Measurements from ENCODE around the gene EYS.

The EYS gene

DNA sequence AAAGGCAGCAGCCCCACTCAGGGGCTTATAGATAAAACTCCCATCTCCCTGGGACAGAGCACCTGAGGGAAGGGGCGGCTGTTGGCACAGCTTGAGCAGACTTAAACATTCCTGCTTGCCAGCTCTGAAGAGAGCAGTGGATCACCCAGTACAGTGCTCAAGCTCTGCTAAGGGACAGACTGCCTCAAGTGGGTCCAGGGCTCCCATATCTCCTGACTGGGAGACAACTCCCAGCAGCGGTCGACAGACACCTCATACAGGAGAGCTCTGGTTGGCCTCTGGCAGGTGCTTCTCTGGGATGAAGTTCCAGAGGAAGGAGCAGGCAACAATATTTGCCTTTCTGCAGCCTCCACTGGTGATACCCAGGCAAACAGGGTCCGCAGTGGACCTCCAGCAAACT, 810.1 kb downstream of the EYS start:
- TF ChIP-seq, protein P1, sequence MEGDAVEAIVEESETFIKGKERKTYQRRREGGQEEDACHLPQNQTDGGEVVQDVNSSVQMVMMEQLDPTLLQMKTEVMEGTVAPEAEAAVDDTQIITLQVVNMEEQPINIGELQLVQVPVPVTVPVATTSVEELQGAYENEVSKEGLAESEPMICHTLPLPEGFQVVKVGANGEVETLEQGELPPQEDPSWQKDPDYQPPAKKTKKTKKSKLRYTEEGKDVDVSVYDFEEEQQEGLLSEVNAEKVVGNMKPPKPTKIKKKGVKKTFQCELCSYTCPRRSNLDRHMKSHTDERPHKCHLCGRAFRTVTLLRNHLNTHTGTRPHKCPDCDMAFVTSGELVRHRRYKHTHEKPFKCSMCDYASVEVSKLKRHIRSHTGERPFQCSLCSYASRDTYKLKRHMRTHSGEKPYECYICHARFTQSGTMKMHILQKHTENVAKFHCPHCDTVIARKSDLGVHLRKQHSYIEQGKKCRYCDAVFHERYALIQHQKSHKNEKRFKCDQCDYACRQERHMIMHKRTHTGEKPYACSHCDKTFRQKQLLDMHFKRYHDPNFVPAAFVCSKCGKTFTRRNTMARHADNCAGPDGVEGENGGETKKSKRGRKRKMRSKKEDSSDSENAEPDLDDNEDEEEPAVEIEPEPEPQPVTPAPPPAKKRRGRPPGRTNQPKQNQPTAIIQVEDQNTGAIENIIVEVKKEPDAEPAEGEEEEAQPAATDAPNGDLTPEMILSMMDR (IDR thresholded peaks at IDR 0.05), result no peak
- Mint-ChIP-seq H3K4me3 (no peak overlapping the region), H3K27ac (no peak overlapping the region), H3K4me1 (no peaks in the 10 kb centered on the region), H3K9me3 (no peaks in the 10 kb centered on the region), H3K36me3 (ENCODE audit: low read depth) (no peaks in the 10 kb centered on the region), H3K27me3 (ENCODE audit: low read depth, poor library complexity) (no peaks in the 10 kb centered on the region)
- no peak for DNase-seq

DNA sequence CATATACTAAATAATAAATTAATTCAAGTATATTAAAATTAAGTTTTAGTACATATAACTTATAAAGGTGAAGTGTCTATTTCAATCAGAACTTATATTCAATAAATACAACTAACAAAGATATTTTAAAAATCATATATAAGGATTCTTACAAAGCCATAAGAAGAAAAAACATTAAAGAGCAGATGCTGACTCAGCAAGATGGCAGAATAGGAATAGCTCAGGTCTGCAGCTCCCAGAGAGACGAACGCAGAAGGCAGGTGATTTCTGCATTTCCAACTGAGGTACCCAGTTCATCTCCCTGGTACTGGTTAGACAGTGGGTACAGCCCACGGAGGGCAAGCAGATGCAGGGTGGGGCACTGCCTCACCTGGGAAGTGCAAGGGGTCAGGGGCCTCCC, 811.1 kb downstream of the EYS start:
- Mint-ChIP-seq H3K9me3 (no peaks in the 10 kb centered on the region), H3K4me1 (no peaks in the 10 kb centered on the region), H3K27ac (no peak overlapping the region), H3K36me3 (ENCODE audit: low read depth) (no peaks in the 10 kb centered on the region), H3K27me3 (ENCODE audit: low read depth, poor library complexity) (peaks cover 4% of the 10 kb centered on the region), H3K4me3 (no peak overlapping the region)
- DNase-seq, result no peak
- TF ChIP-seq, protein P1 (IDR thresholded peaks at IDR 0.05), result no peak

DNA sequence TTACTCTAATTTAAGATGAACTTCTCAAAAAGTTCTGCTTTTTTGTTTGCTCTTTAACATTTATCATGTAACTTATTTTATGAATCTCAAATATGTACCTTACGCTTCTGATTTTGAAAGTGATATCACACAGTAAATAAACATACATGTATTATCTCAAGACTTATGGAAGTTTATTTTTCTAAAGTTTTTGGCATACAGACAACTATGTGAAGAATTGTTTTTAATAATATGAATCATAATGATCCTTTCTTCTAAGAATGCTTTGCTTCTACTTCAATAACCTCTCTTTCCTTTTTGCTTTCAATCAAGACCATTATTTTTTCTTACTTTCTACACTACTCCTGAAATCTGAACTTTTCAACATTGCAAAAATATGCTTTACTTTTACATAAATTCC, 816.4 kb downstream of the EYS start:
- Mint-ChIP-seq H3K4me3 (no peak overlapping the region), H3K9me3 (no peaks in the 10 kb centered on the region)
- DNase-seq, result no peak

DNA sequence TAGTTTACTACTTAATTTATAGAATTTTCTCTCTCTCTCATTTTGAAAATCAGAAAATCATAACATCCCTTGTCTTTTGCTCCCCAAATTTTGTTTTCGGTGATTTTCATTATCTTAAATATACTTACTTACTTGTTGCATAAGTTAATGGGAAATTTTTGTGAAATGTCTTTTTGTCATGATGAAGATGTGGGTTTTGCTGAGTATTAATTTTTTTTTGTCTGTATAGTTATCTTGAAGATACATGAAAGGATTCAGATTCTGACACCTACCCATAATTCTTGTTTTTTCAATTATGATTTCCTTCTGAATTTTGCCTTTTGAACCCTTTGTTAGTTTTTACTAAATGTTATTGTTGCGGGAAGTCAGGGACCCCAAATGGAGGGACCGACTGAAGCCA, 817.9 kb downstream of the EYS start:
- peaks cover 7% of the 10 kb centered on the region for H3K27me3 Mint-ChIP-seq (ENCODE audit: low read depth, poor library complexity)
- no peak overlapping the region for H3K4me3 Mint-ChIP-seq
- DNase-seq, result no peak
- H3K27ac Mint-ChIP-seq, result no peak overlapping the region
- H3K4me1 Mint-ChIP-seq, result no peaks in the 10 kb centered on the region
- no peaks in the 10 kb centered on the region for H3K9me3 Mint-ChIP-seq
- no peaks in the 10 kb centered on the region for H3K36me3 Mint-ChIP-seq (ENCODE audit: low read depth)
- TF ChIP-seq, protein P1 (IDR thresholded peaks at IDR 0.05), result no peak

More for the DNA sequence above, 816.4 kb downstream of the EYS start:
- peaks cover 7% of the 10 kb centered on the region for H3K27me3 Mint-ChIP-seq (ENCODE audit: low read depth, poor library complexity)
- TF ChIP-seq, protein P1 (IDR thresholded peaks at IDR 0.05), result no peak
- H3K36me3 Mint-ChIP-seq (ENCODE audit: low read depth), result no peaks in the 10 kb centered on the region
- no peaks in the 10 kb centered on the region for H3K4me1 Mint-ChIP-seq
- H3K27ac Mint-ChIP-seq, result no peak overlapping the region

DNA sequence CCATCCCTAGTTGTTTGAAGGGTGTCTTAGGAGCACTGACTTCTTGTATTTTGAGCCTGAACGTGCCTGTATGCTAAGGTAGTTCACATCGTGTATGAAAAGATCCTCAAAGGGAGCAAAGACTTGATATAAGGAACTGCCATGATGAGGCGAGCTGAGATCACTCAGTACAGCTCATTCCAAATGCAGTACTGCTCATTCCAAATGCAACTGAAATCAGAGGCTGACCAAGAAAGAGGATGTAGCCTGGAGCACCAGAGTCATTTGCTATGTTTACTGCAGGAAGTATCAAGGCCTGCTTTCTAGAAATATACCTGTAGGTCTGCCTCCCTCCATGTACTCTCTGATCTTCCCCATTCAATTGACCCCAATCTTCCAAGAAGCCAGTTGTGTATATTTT, 832.2 kb downstream of the EYS start:
- peaks cover 2% of the 10 kb centered on the region for H3K27me3 Mint-ChIP-seq (ENCODE audit: low read depth, poor library complexity)
- no peaks in the 10 kb centered on the region for H3K4me1 Mint-ChIP-seq
- DNase-seq, result no peak
- no peak overlapping the region for H3K27ac Mint-ChIP-seq
- TF ChIP-seq, protein P1 (IDR thresholded peaks at IDR 0.05), result no peak
- no peaks in the 10 kb centered on the region for H3K36me3 Mint-ChIP-seq (ENCODE audit: low read depth)
- H3K4me3 Mint-ChIP-seq, result no peak overlapping the region
- no peaks in the 10 kb centered on the region for H3K9me3 Mint-ChIP-seq

DNA sequence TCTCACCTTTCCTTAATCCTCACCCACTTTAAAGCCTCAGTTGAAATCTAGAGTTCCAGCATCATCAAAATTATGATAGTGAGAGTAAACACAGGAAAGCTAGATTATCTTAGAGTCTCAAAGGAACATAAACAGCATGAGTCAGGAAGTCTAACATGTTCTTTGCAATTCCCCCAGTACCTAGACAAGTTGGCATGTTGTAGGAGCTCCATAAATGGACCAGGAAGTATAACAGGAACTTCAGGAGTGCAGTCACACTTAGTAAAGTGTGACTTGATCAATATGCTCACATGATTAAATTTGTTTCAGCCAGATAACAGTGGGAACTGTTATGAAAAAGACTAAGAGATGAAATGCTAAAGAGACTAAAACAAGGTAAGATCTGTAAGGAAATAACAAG, 834.4 kb downstream of the EYS start:
- no peaks in the 10 kb centered on the region for H3K36me3 Mint-ChIP-seq (ENCODE audit: low read depth)
- H3K4me1 Mint-ChIP-seq, result no peaks in the 10 kb centered on the region
- H3K4me3 Mint-ChIP-seq, result no peak overlapping the region
- H3K9me3 Mint-ChIP-seq, result no peaks in the 10 kb centered on the region
- no peak overlapping the region for H3K27ac Mint-ChIP-seq
- TF ChIP-seq, protein P1 (IDR thresholded peaks at IDR 0.05), result no peak
- no peak for DNase-seq
- H3K27me3 Mint-ChIP-seq (ENCODE audit: low read depth, poor library complexity), result no peaks in the 10 kb centered on the region
